OCI-LY7 (cell line): ENCODE data around the gene CAAP1. TPM values are rescaled to one million over a fixed set of nuclear protein-coding genes. Genes with fewer than 3 reads are reported as not detected.

ENCODE experiments used
- BruUV-seq: library from RNA; stranded (reverse); fragments of 400-500 nt; replicated peaks from 2 replicates; lab custom pipeline; 2021; lab: Mats Ljungman, UMichigan
- CTCF ChIA-PET: fragments of 300-600 bp; sonication (Branson Sonifier 250); formaldehyde crosslinking; loops from one replicate; lab custom pipeline; 2022; ENCODE audit warnings: antibody characterized with exemption; ENCODE audit not compliant: unreplicated experiment; lab: Charles Lee
- POLR2A ChIA-PET: fragments of 300-600 bp; sonication (Branson Sonifier 250); formaldehyde crosslinking; loops from one replicate; lab custom pipeline; 2022; ENCODE audit warnings: antibody characterized with exemption; lab: Charles Lee
- DNase-seq: peaks from one replicate; pipeline ENCODE4 v3.0.0-alpha.2; 2015; ENCODE audit warnings: low spot score
- H2AFZ ChIP-seq: fragments of 200-600 bp; sonication (generic), shearing (Covaris generic); 2 replicates; pipeline ENCODE4 v1.6.1; 2014; ENCODE audit warnings: mild to moderate bottlenecking, antibody characterized with exemption, low read length, moderate library complexity
- H3K27ac ChIP-seq: fragments of 200-600 bp; sonication (generic); 2 replicates; pipeline ENCODE4 v1.5.1; 2014; ENCODE audit warnings: mixed run types, low read depth, mild to moderate bottlenecking, moderate library complexity, low read length, inconsistent platforms; ENCODE audit not compliant: poor library complexity, severe bottlenecking
- H3K36me3 ChIP-seq: fragments of 200-600 bp; sonication (generic); 2 replicates; pipeline ENCODE4 v1.6.1; 2014; ENCODE audit warnings: mild to moderate bottlenecking, antibody characterized with exemption, low read length, moderate library complexity, mixed read lengths; ENCODE audit not compliant: insufficient read depth
- H3K4me1 ChIP-seq: fragments of 200-600 bp; sonication (generic); 2 replicates; pipeline ENCODE4 v1.5.1; 2014; ENCODE audit warnings: mild to moderate bottlenecking, low read length; ENCODE audit not compliant: insufficient read depth, poor library complexity, severe bottlenecking
- H3K4me2 ChIP-seq: fragments of 200-600 bp; sonication (generic); 2 replicates; pipeline ENCODE4 v1.6.1; 2014; ENCODE audit warnings: mild to moderate bottlenecking, low read length
- H3K4me3 ChIP-seq: fragments of 200-600 bp; sonication (generic); 2 replicates; pipeline ENCODE4 v1.5.1; 2014; ENCODE audit warnings: mild to moderate bottlenecking, low read depth, low read length; ENCODE audit not compliant: poor library complexity, severe bottlenecking
- H3K79me2 ChIP-seq: fragments of 200-600 bp; sonication (generic); 2 replicates; pipeline ENCODE4 v1.6.1; 2016; ENCODE audit warnings: low read depth, mild to moderate bottlenecking, low read length, moderate library complexity, mixed read lengths; ENCODE audit not compliant: insufficient read depth
- H3K9me2 ChIP-seq: fragments of 200-600 bp; sonication (generic); 2 replicates; pipeline ENCODE4 v1.6.1; 2016; ENCODE audit warnings: mild to moderate bottlenecking, low read length, mixed read lengths; ENCODE audit not compliant: insufficient read depth
- H3K9me3 ChIP-seq: fragments of 200-600 bp; sonication (generic); 2 replicates; pipeline ENCODE4 v1.6.1; 2014; ENCODE audit warnings: mild to moderate bottlenecking, mixed run types, low read length, mixed read lengths
- H4K20me1 ChIP-seq: fragments of 200-600 bp; sonication (generic); 2 replicates; pipeline ENCODE4 v1.6.1; 2014; ENCODE audit warnings: mild to moderate bottlenecking, antibody characterized with exemption, low read length, moderate library complexity, mixed read lengths; ENCODE audit not compliant: insufficient read depth
- EZH2phosphoT487 ChIP-seq: fragments of 200-600 bp; sonication (generic); IDR thresholded peaks from 2 replicates; pipeline ENCODE4 v1.6.1; 2018; ENCODE audit warnings: low read depth, borderline replicate concordance, mild to moderate bottlenecking, mixed run types, antibody characterized with exemption, low read length, moderate library complexity, mixed read lengths
- intact Hi-C: fragments of 100-400 bp; cut with micrococcal nuclease; formaldehyde crosslinking; loops from one replicate; pipeline ENCODE4 v1.10.0; 2022; ENCODE audit not compliant: unreplicated experiment
- total RNA-seq, 2 experiments: library from RNA; depleted of rRNA in 1 of 2; stranded (reverse); fragments of >200 nt in 1 of 2; shearing (Covaris generic) in 1 of 2; gene quantifications; 2 replicates each; pipeline ENCODE4 v1.2.3, GENCODE V29; 2014 to 2022
- TF ChIP-seq, protein P1 (sequence below): fragments of 200-600 bp; sonication (generic); conservative IDR thresholded peaks from 2 replicates; pipeline ENCODE4 v1.5.1; 2014; ENCODE audit warnings: mild to moderate bottlenecking, antibody characterized with exemption, low read length, moderate library complexity, mixed read lengths

The CAAP1 gene
- total RNA-seq, 2 experiments from 2014 or later = 32.9 to 38.8 TPM

DNA sequence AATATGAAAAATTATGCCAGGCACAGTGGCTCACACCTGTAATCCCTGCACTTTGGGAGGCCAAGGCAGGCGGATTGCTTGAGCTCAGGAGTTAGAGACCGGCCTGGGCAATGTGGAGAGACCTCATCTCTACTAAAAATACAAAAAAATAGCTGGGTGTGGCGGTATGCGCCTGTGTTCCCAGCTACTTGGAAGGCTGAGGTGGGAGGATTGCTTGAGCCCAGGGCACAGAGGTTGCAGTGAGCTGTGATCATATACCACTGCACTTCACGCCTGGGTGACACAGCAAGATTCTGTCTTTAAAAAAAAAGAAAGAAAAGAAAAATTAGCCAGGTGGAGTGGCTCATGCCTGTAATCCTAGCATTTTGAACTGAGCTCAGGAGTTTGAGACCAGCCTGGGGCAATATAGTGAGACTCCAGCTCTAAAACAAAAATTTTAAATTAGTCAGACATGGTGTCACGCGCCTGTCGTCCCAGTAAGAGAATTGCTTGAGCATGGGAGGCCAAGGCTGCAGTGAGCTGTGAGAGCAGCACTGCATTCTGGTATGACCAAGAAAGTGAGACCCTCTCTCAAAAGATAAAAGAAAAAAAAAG is 36.4 kb upstream of the CAAP1 start:
- no peaks in the 10 kb centered on the region for H3K9me3 ChIP-seq
- H4K20me1 ChIP-seq = no peaks in the 10 kb centered on the region
- DNase-seq = no peak
- no peak overlapping the region for H3K27ac ChIP-seq
- no peak overlapping the region for H3K4me3 ChIP-seq
- no peaks in the 10 kb centered on the region for H3K4me1 ChIP-seq
- no TSS peak for BruUV-seq
- H3K4me2 ChIP-seq = no peak overlapping the region
- CTCF ChIA-PET = no interaction called here
- TF ChIP-seq EZH2phosphoT487 = no peak
- TF ChIP-seq, protein P1, sequence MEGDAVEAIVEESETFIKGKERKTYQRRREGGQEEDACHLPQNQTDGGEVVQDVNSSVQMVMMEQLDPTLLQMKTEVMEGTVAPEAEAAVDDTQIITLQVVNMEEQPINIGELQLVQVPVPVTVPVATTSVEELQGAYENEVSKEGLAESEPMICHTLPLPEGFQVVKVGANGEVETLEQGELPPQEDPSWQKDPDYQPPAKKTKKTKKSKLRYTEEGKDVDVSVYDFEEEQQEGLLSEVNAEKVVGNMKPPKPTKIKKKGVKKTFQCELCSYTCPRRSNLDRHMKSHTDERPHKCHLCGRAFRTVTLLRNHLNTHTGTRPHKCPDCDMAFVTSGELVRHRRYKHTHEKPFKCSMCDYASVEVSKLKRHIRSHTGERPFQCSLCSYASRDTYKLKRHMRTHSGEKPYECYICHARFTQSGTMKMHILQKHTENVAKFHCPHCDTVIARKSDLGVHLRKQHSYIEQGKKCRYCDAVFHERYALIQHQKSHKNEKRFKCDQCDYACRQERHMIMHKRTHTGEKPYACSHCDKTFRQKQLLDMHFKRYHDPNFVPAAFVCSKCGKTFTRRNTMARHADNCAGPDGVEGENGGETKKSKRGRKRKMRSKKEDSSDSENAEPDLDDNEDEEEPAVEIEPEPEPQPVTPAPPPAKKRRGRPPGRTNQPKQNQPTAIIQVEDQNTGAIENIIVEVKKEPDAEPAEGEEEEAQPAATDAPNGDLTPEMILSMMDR = no peak
- H3K36me3 ChIP-seq = peaks cover 81% of the 10 kb centered on the region
- POLR2A ChIA-PET = interaction anchor here (0.6 to 1.6 kb wide), 4 partner anchors 10 to 1751 kb away, joined by 3 to 6 read pairs (median 4); partner anchors contain the start of gene PLAA
- no peaks in the 10 kb centered on the region for H3K9me2 ChIP-seq
- H2AFZ ChIP-seq = no peak overlapping the region
- intact Hi-C loops = no loop called here
- peaks cover 14% of the 10 kb centered on the region; the same call in 1 of the 2 replicates for H3K79me2 ChIP-seq

DNA sequence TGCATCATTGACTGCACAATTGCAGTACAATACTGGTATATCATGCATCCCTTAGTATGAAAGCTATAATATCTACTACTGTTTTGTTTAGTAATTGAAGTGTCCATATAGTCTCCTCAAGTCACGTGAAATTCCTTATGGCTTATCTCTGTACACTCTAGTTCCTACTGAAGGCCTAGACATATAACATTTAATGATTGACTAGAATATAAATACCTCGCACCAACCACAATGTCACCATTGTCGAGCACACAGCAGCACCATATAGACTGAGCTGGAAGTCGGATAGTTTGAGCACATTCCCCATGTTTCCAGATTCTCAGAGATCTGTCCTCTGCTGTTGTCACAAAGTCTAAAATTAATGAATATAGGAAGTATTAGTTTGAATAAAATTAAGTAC is 33.0 kb upstream of the CAAP1 start:
- H3K4me3 ChIP-seq = no peak overlapping the region
- ChIA-PET POLR2A (no interaction called here), CTCF (no interaction called here)
- no peaks in the 10 kb centered on the region for H3K4me1 ChIP-seq
- TF ChIP-seq, protein P1 = no peak
- no peak for TF ChIP-seq EZH2phosphoT487
- peaks cover 7% of the 10 kb centered on the region; the same call in 1 of the 2 replicates for H3K79me2 ChIP-seq
- H4K20me1 ChIP-seq = no peaks in the 10 kb centered on the region
- H3K9me2 ChIP-seq = no peaks in the 10 kb centered on the region
- no peak overlapping the region for H3K4me2 ChIP-seq
- no peak for DNase-seq
- H2AFZ ChIP-seq = no peak overlapping the region
- H3K9me3 ChIP-seq = no peaks in the 10 kb centered on the region
- H3K27ac ChIP-seq = no peak overlapping the region
- BruUV-seq = no TSS peak
- intact Hi-C loops = no loop called here
- peaks cover 88% of the 10 kb centered on the region for H3K36me3 ChIP-seq

DNA sequence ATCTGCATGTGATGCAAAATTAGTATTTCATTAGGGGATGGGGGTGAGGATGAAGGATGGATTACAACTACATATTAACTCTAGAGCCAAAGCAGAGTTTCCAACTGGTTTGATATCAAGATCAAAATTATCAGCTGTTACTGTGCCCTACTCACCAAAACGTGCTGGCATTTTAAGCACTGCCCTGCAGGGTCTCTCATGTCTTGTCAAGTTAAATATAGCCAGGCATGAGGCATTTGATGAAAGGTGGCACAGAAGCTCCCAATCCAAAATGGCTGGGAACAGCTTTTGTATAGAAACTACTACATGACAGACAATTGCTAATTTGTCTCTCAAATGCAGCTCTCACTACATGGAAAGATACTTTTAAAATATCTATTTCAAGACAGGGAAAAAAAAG is 27.1 kb upstream of the CAAP1 start:
- Histone ChIP-seq H3K9me3 (no peaks in the 10 kb centered on the region), H2AFZ (no peak overlapping the region), H3K36me3 (peaks cover 94% of the 10 kb centered on the region), H3K79me2 (no peaks in the 10 kb centered on the region), H3K27ac (no peak overlapping the region), H3K4me1 (no peaks in the 10 kb centered on the region), H3K9me2 (no peaks in the 10 kb centered on the region), H4K20me1 (no peaks in the 10 kb centered on the region), H3K4me2 (no peak overlapping the region), H3K4me3 (no peak overlapping the region)
- ChIA-PET POLR2A (interaction anchor here (0.8 to 1.2 kb wide), 3 partner anchors 16 to 27 kb away, joined by 3 read pairs; partner anchors contain the start of gene CAAP1), CTCF (no interaction called here)
- DNase-seq = no peak
- intact Hi-C loops = no loop called here
- TF ChIP-seq, protein P1 = no peak
- no TSS peak for BruUV-seq
